22Rv1 (cell line): ENCODE data around the gene TAF6.

ENCODE experiments used
- H3K27ac ChIP-seq: fragments of 450-650 bp; 2 replicates; pipeline ENCODE4 v1.5.1; 2017
- ZFX ChIP-seq: fragments of 450-650 bp; IDR thresholded peaks from 2 replicates; pipeline ENCODE4 v1.6.1; 2017; ENCODE audit warnings: antibody characterized with exemption, borderline replicate concordance
- TF ChIP-seq, protein P1 (sequence below): fragments of 450-650 bp; IDR thresholded peaks from 2 replicates; pipeline ENCODE4 v1.5.1; 2017; ENCODE audit warnings: mild to moderate bottlenecking

The TAF6 gene

DNA sequence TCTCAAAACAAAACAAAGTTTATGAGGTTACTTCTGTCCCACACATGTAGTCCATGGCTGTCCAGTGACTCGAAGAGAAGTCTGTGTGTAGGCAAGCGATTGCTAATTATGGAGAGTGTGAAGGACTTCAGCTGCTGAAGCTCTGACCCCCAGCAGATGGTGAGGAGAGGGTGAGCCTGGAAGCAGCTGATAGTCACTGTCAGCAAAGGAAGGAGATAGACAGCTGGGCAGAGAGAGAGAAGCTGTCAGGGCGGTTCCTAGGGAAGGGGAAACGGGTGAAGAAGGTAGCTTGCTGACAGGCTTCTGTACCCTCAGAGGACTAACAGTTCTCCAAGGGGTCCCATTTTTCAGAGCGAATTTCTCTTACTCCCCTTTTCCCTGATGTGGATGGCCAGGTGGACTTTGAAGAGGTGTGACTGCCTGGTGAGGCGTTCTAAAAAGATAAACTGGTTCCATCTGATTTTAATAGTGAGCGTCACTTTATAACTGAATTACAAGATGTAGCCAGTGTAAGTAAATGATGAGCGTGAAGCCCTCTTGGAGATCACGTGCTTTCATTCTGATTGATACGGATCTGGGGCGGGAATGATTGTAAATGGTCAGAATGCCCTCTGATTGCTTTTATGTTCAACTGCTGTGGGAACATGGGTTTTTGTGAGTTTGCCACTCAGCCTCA lies 57.5 kb downstream of the TAF6 start:
- no peak overlapping the region for H3K27ac ChIP-seq
- no peak for TF ChIP-seq ZFX
- TF ChIP-seq, protein P1, sequence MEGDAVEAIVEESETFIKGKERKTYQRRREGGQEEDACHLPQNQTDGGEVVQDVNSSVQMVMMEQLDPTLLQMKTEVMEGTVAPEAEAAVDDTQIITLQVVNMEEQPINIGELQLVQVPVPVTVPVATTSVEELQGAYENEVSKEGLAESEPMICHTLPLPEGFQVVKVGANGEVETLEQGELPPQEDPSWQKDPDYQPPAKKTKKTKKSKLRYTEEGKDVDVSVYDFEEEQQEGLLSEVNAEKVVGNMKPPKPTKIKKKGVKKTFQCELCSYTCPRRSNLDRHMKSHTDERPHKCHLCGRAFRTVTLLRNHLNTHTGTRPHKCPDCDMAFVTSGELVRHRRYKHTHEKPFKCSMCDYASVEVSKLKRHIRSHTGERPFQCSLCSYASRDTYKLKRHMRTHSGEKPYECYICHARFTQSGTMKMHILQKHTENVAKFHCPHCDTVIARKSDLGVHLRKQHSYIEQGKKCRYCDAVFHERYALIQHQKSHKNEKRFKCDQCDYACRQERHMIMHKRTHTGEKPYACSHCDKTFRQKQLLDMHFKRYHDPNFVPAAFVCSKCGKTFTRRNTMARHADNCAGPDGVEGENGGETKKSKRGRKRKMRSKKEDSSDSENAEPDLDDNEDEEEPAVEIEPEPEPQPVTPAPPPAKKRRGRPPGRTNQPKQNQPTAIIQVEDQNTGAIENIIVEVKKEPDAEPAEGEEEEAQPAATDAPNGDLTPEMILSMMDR: no peak

DNA sequence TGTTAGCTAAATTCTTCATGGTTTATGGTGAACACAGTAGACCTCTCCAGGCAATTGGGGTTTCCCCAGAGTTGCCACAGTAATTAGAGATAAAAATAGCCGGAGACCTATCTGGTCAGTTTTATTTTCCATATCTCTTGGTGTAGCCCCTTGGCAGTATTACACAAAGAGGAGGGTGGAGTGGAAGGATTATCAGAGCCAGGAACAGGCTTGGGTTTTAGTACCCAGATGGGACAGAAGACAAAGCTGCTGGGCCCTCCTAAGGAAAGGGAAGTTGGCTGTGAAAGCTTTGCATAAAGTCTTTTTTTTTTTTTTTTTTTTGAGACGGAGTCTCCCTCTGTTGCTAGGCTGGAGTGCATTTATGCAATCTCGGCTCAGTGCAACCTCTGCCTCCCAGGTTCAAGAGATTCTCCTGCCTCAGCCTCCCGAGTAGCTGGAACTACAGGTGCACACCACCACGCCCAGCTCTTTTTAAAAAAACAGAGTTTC lies 59.9 kb downstream of the TAF6 start:
- H3K27ac ChIP-seq: no peak overlapping the region
- TF ChIP-seq, protein P1: no peak
- no peak for TF ChIP-seq ZFX
